Body of pancreas (tissue), 4 donors: ENCODE results near the gene INVS. TPM values are rescaled to one million over a fixed set of nuclear protein-coding genes. Genes with fewer than 3 reads are reported as not detected.

Source experiments
- ATAC-seq: fragments of 150-250 bp; one replicate; pipeline ENCODE4 v1.9.1; 2016
- DNase-seq, 4 donors: peaks; one replicate each; pipeline ENCODE4 v3.0.0-alpha.2; 2019
- H3K27ac ChIP-seq, 4 donors: fragments of 200-600 bp; sonication (generic); 1 replicate in 3 of 4; 2 replicates in 1 of 4; pipeline versions ENCODE4 v1.5.1 to v1.6.1; 2016 to 2019; ENCODE audit warnings: mild to moderate bottlenecking in 1 of 4, mixed read lengths in 1 of 4, moderate library complexity in 1 of 4
- H3K27me3 ChIP-seq, 2 donors: fragments of 200-600 bp; sonication (generic); one replicate each; pipeline ENCODE4 v1.6.0; 2016; ENCODE audit warnings: mild to moderate bottlenecking in 1 of 2
- H3K36me3 ChIP-seq, 2 donors: fragments of 200-600 bp; sonication (generic); replicated peaks in 1 of 2; 2 replicates each; pipeline ENCODE4 v1.5.1; 2016; ENCODE audit warnings: low read depth in 2 of 2; ENCODE audit not compliant: insufficient read depth in 1 of 2
- H3K4me1 ChIP-seq: fragments of 200-600 bp; sonication (generic); one replicate; pipeline ENCODE4 v1.6.0; 2016
- H3K4me3 ChIP-seq, 2 donors: fragments of 200-600 bp; sonication (generic); 1 replicate in 1 of 2; 2 replicates in 1 of 2; pipeline ENCODE4 v1.5.1; 2016 to 2019
- H3K9me3 ChIP-seq, 3 donors: fragments of 200-600 bp; sonication (generic); 1 replicate in 2 of 3; 2 replicates in 1 of 3; pipeline ENCODE4 v1.5.1; 2016
- CTCF ChIP-seq, 7 experiments: fragments of 450-650 bp in 4 of 7; fragments of 200-600 bp in 3 of 7; sonication (generic) in 3 of 7; IDR thresholded peaks; one replicate each; pipeline ENCODE4 v1.5.1; 2016 to 2019; ENCODE audit warnings: antibody characterized with exemption in 7 of 7
- POLR2A ChIP-seq, 3 donors: fragments of 450-650 bp; IDR thresholded peaks; one replicate each; pipeline ENCODE4 v1.6.1; 2016; ENCODE audit warnings: antibody characterized with exemption in 3 of 3, mild to moderate bottlenecking in 2 of 3
- WGBS, 2 donors: methylation state at CpG; one replicate each; pipeline ENCODE4 v1.1.5; 2017; 5-methylcytosine and 5-hydroxymethylcytosine counted together
- intact Hi-C: fragments of 100-400 bp; cut with DNase I; formaldehyde crosslinking; loops from one replicate; pipeline ENCODE4 v1.15.1; 2023
- total RNA-seq, 2 donors: library from RNA; depleted of rRNA; stranded (reverse); fragments of >200 nt; gene quantifications; one replicate each; pipeline ENCODE4 v1.1.0, GENCODE V29; 2016

Gene INVS
- total RNA-seq, 2 donors from 2014 or later, result 28.3 to 29.8 TPM

- Histone ChIP-seq H3K4me3 (no peak overlapping the region), H3K9me3 (no peaks in the 10 kb centered on the region), H3K36me3 (peaks cover 0 to 4% of the 10 kb centered on the region in 2 donors), H3K4me1 (peaks cover 6% of the 10 kb centered on the region), H3K27ac (no peak overlapping the region), H3K27me3 (no peaks in the 10 kb centered on the region)
- peak; percentile 67 to 86 (median 82) for DNase-seq
- 49 to 56% methylated on average over 4 of the region's 4 CpGs for WGBS, 2 donors
- intact Hi-C loops, result no loop called here
- TF ChIP-seq CTCF (IDR thresholded peaks at IDR 0.05), result no peak
- no peak for TF ChIP-seq POLR2A (IDR thresholded peaks at IDR 0.05)
- peak; percentile 79 for ATAC-seq
Observed at GRCh38 chr9:100111235-100111634, 12.2 kb downstream of the INVS start.

GRCh38 chr9:100112677-100113336 lies 13.8 kb downstream of the INVS start:
- intact Hi-C loops, result no loop called here
- 93 to 98% methylated on average over 2 of the region's 2 CpGs for WGBS, 2 donors
- Histone ChIP-seq H3K4me1 (peaks cover 6% of the 10 kb centered on the region), H3K27me3 (no peaks in the 10 kb centered on the region), H3K9me3 (no peaks in the 10 kb centered on the region), H3K36me3 (no peaks in the 10 kb centered on the region), H3K4me3 (no peak overlapping the region), H3K27ac (no peak overlapping the region)
- no peak for ATAC-seq
- TF ChIP-seq CTCF (IDR thresholded peaks at IDR 0.05) (no peak), POLR2A (IDR thresholded peaks at IDR 0.05) (no peak)
- no peak for DNase-seq

GRCh38 chr9:100117316-100117715 lies 18.3 kb downstream of the INVS start:
- ATAC-seq (no peak), DNase-seq (no peak)
- TF ChIP-seq CTCF (IDR thresholded peaks at IDR 0.05), result no peak
- TF ChIP-seq POLR2A (IDR thresholded peaks at IDR 0.05), result no peak
- H3K27me3 ChIP-seq, result no peaks in the 10 kb centered on the region
- no peaks in the 10 kb centered on the region for H3K36me3 ChIP-seq
- H3K9me3 ChIP-seq, result no peaks in the 10 kb centered on the region
- intact Hi-C loops, result no loop called here
- 96 to 97% methylated on average over 18 of the region's 25 CpGs for WGBS, 2 donors
- no peaks in the 10 kb centered on the region for H3K4me1 ChIP-seq
- no peak overlapping the region for H3K4me3 ChIP-seq
- no peak overlapping the region for H3K27ac ChIP-seq

GRCh38 chr9:100120286-100120685 lies 21.2 kb downstream of the INVS start:
- WGBS, 2 donors, result 87 to 96% methylated on average over 2 of the region's 2 CpGs
- no peak for DNase-seq
- no peak for ATAC-seq
- Histone ChIP-seq H3K9me3 (no peaks in the 10 kb centered on the region), H3K4me1 (peaks cover 4% of the 10 kb centered on the region), H3K27me3 (no peaks in the 10 kb centered on the region), H3K27ac (no peak overlapping the region), H3K4me3 (no peak overlapping the region), H3K36me3 (no peaks in the 10 kb centered on the region)
- intact Hi-C loops, result no loop called here
- TF ChIP-seq CTCF (IDR thresholded peaks at IDR 0.05) (no peak), POLR2A (IDR thresholded peaks at IDR 0.05) (no peak)

- Histone ChIP-seq H3K27me3 (no peaks in the 10 kb centered on the region), H3K4me1 (peaks cover 10% of the 10 kb centered on the region), H3K27ac (no peak overlapping the region), H3K4me3 (no peak overlapping the region), H3K36me3 (no peaks in the 10 kb centered on the region), H3K9me3 (no peaks in the 10 kb centered on the region)
- 46 to 58% methylated on average over 2 of the region's 2 CpGs for WGBS, 2 donors
- TF ChIP-seq CTCF (IDR thresholded peaks at IDR 0.05) (no peak), POLR2A (IDR thresholded peaks at IDR 0.05) (no peak)
- no peak for ATAC-seq
- intact Hi-C loops, result no loop called here
- peak in 2 of 4 donors; percentile 7 to 15 for DNase-seq
Observed at GRCh38 chr9:100125236-100125635, 26.2 kb downstream of the INVS start.
